GM04503 (cell line): ENCODE measurements around the gene SOX14.

Experiments
- DNase-seq: peaks from one replicate; pipeline ENCODE4 v3.0.0-alpha.2; 2012; ENCODE audit warnings: low read depth

The SOX14 gene

GRCh38 chr3:137764001-137764433, at the start of gene SOX14:
SOX14 (plus strand) TSS chr3:137764315; CDS start chr3:137764785, 470 bp downstream.
- DNase-seq: no peak

DNA sequence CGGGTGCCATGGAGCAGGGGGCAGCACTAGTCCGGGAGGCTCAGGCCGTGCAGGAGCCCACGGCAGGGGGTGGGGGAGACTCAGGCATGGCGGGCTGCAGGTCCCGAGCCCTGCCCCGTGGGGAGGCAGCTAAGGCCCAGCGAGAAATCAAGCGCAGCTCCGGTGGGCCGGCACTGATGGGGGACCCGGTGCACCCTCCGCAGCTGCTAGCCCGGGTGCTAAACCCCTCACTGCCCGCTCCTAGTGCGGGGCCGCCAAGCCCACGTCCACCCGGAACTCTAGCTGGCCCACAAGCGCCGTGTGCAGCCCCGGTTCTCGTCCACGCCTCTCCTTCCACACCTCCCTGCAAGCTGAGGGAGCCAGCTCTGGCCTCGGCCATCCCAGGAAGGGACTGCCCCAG, 49.6 kb upstream of the SOX14 start:
- DNase-seq: no peak

- no peak for DNase-seq
These were observed 39.9 kb upstream of the SOX14 start for GRCh38 chr3:137724240-137724639.

- DNase-seq: no peak
These were observed 26.9 kb upstream of the SOX14 start for GRCh38 chr3:137737208-137737607.

DNA sequence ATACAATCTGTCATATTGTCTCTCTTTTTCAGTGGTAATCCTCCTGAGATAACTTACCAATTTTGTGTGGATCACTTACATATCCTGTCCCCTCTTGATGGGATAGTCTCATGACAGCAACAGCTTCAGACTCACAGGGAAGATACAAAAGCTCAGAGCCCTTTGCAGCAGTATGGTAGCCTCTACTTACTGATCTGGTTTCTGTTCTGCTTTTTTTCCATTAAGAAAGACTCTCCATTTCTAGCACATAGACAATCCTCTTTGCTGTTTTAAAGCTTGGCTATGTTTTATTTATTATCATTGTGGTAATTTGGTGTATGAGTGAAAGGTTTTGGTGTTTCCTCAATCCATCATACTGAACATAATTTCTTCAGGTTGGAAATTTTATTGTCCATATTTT, 25.4 kb upstream of the SOX14 start:
- no peak for DNase-seq

- no peak for DNase-seq
These were observed 20.5 kb upstream of the SOX14 start for GRCh38 chr3:137743608-137744007.

- DNase-seq: no peak
These were observed 17.3 kb upstream of the SOX14 start for GRCh38 chr3:137746808-137747207.

DNA sequence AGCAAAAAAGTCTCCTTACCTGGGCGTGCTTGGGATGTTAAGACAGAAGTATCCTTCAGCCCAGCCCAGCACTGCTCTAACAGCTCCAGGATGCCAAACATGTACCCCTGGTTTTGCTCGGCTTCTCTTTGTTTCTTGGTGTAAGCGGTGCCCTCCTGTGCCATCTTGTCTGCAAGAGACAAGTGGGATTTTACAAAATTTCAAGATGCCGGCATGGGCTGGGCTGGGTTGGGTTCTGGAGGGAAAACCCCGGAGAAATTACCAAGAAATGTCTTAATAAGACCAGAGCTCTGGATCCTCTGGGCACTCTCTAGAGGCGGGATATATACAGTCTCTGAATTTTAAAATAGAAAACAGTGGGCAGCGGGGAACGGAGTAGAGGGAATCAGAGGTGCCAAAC, 4.6 kb upstream of the SOX14 start:
- no peak for DNase-seq

GRCh38 chr3:137760341-137761098, 3.6 kb upstream of the SOX14 start:
- no peak for DNase-seq

DNA sequence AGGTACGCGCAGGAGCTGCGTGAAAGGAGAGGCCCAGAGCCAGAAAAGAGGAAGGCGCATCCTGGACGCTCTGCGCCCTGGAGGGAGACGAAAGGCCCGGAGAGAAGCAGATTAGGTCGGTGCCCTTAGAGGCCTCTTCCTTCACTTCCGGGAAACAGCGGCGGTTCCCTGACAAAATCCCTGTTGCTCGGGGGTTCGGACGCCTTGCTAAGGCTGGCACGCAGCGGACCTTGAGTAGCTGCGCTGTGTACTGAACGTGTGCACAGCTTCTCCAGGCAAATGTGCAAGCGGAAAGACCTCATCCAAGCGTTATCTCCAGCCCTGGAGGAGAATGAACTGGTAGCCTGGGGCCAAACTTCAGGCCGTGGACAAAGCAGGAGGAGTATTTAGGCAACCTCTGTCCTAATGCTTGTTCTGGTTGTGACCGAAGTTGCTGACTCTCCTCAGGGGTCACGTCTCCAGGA, 3.0 kb upstream of the SOX14 start:
- DNase-seq: no peak

- DNase-seq: no peak
These were observed 2.3 kb upstream of the SOX14 start for GRCh38 chr3:137761563-137762503.

DNA sequence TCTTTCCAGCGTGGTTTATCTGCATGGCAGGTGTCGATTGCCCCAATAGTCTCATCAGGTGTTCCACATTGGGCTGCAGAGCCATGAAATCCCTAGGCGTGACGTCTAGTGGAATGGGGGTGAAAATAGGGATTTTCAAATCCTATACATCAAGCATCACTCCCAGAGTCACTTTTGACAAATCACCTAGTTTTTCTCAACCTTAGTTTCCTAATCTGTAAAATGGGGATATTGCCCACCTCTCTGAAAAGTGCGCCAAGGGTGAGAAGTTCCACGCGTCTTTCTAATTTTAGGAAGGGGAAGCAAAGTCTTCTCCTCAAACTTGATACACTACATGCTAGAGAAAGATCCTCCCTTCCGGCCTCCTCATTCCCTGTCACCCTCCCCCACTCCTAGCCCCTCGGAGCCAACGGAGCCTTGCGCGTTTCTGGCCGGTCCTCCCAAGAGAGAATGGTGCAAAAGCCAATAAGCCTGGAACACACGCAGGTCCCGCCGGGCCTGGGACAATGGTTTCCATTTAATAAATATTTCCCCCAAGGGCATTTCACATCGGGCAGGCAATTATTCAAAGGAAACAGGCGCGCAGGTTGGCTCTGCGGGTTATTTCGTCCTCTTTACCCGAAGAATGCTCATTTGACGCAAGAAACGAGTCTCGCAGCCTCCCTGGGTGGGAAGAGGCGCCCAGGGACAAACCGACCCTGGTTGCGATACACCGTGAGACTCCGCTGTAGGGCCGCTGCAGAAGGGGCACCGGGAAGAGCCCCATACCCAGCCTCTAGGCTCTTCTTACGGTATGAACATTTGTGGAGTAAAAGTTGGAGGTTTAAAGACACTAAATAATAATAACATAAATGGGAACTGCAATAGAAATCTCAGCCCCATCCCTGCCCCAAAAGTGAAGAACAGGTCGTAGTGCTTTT, 1.2 kb upstream of the SOX14 start:
- no peak for DNase-seq

DNA sequence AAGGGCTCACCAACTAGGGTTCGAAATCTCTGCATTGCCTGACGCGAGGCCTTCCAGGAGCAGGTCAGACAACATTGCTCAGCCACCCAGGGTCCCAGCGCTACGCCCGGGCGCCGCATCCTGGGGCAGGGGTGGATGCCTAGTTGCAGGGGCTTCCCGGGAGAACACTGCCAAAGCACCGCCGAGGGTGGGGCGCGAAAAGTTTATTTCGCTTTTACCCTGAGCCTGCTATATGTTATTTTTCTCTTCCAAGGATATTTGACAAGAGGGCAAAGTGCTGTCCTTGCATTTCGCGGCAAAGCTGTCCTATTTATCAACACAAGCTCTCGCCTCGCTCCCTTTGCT, 549 bp upstream of the SOX14 start:
- no peak for DNase-seq

- no peak for DNase-seq
These were observed 621 bp downstream of the SOX14 start for GRCh38 chr3:137764563-137765309.

GRCh38 chr3:137765310-137766033, 1.4 kb downstream of the SOX14 start:
- no peak for DNase-seq

DNA sequence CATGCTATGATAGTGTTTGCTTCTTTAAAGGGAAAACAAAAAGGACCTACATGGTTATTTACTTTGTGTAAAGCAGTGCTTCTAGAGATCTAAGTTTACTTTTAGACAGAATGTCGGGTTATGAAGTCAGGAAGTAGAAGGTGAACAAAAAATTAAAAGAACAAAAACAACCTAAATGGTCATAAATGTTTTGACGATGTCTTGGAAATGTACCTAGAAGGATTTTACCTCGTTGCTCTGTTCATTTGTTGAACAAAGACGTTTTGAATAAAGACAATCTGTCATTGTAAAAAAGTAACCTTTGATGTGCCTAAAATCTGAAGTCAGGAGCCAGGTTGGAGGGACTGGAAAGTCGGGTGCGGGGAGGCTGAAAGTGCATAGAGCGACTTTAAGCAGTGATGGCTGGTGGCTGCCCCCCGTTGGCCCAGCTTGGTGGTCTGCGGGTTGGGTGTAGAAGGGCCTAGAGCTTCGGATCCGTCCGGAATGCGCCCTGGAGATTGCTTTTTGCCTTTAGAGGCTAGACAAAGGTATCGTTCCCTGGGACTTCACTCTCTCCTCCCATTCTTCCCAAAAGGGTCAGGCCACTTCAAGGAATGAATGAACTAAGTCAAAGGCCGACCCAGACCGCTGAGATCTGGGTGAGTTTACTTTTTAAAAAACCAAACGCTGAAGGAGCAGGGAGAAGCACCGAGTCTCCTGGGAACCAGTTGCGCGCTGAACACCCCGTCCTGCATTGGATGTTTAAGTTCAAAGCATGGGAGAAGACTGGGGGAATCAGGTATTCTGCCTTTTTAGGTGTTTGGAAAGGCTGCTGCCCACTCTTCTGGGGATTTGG, 2.1 kb downstream of the SOX14 start:
- no peak for DNase-seq

DNA sequence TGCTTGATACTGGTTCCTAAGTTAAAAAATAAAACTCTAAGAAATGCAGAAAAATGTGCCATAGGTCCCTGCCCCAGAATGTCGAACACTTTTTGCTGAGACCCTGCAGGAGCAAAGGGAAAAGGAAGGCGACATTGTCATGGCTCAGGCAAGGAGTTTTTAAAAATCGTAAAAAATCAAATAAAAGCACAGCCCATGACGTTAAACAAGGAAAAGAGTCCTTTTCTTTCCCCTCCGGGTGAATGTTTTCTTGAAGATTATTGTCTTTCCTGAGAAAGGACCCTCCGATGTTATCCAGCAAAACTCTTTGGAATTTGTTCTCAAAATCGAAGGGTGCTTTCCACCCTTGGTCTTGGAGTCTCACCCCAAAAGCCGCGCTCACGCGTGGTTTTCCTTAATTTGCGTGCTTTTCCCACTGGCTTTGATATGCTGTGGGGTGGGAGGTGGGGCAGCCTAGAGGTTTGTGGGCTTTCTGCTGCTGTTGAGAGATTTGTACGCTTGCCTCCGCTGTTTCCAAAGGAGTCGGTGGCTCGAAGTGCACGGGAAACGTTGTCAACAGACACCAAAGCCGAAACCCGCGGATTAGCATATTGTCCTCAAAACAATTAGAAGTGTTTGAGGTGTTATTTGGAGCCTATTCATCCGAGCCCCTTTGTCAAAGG, 2.9 kb downstream of the SOX14 start:
- DNase-seq: no peak

GRCh38 chr3:137767538-137768360, 3.6 kb downstream of the SOX14 start:
- DNase-seq: no peak
